Mesangial cell (primary cell): Measurements from ENCODE around the gene CFAP58. TPM values are rescaled to one million over a fixed set of nuclear protein-coding genes. Genes with fewer than 3 reads are reported as not detected.

Source experiments
- total RNA-seq: library from RNA; depleted of rRNA; stranded (reverse); fragments of >200 nt; gene quantifications from 2 replicates; pipeline ENCODE4 v1.2.3, GENCODE V29; 2015

The CFAP58 gene
- under 0.01 and 0.16 TPM in 2 replicates for total RNA-seq

GRCh38 chr10:104353325-104354048 lies at the start of gene CFAP58:
Gene CFAP58, plus strand, starts transcription at chr10:104353833. Its CDS starts 65 bp downstream, at chr10:104353898.

GRCh38 chr10:104337985-104338735 lies 15.5 kb upstream of the CFAP58 start, which contains the start of gene ITPRIP:
Gene ITPRIP, minus strand, starts transcription at chr10:104338465. Its CDS starts 22,414 bp downstream, at chr10:104316051.

Other genes starting within 250 kb of the CFAP58 start
- gene SFR1, start 231.7 kb upstream of the CFAP58 start, total RNA-seq, result 2.3 and 9.3 TPM in 2 replicates
- 0.16 and 0.38 TPM in 2 replicates for gene CFAP43, start 121.5 kb upstream of the CFAP58 start, total RNA-seq
- gene GSTO1, start 98.9 kb upstream of the CFAP58 start, total RNA-seq, result 48.0 and 156 TPM in 2 replicates
- 3.7 and 5.3 TPM in 2 replicates for gene GSTO2, start 84.6 kb upstream of the CFAP58 start, total RNA-seq
- 24.5 and 28.2 TPM in 2 replicates for gene ITPRIP, start 15.4 kb upstream of the CFAP58 start, total RNA-seq